HG03354 (cell line): ENCODE results near the gene GFER.
"Not testable (repeated sequence)": the region's sequence is repeated elsewhere in the genome, so short reads cannot be mapped to it uniquely, and the experiment has no call there.

ENCODE experiments used
- ATAC-seq: cut with Tn5 transposase; IDR thresholded peaks from one replicate; pipeline ENCODE4 v1.9.1; 2021; ENCODE audit warnings: mild to moderate bottlenecking; ENCODE audit not compliant: unreplicated experiment, poor library complexity, severe bottlenecking

GFER gene

DNA sequence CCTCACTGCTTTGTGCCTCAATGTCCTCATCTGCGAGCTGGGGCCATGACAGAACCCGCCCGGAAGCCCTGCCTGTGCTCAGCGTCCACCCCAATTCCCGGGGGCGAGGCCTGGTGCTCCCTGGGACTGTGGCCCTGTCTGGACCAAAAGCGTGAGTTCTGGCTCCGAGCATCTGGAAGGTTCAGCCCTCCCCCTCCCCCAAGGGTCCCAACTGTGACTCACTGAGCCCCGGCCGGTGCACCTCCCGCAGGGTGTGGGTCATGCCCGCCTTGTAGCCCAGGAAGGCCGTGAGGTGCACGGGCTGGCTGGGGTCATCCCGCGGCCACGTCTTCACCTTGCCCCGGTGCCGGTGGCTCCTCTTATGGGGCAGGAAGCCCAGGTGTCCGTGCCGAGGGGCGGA lies 30.3 kb upstream of the GFER start:
- ATAC-seq: no peak

DNA sequence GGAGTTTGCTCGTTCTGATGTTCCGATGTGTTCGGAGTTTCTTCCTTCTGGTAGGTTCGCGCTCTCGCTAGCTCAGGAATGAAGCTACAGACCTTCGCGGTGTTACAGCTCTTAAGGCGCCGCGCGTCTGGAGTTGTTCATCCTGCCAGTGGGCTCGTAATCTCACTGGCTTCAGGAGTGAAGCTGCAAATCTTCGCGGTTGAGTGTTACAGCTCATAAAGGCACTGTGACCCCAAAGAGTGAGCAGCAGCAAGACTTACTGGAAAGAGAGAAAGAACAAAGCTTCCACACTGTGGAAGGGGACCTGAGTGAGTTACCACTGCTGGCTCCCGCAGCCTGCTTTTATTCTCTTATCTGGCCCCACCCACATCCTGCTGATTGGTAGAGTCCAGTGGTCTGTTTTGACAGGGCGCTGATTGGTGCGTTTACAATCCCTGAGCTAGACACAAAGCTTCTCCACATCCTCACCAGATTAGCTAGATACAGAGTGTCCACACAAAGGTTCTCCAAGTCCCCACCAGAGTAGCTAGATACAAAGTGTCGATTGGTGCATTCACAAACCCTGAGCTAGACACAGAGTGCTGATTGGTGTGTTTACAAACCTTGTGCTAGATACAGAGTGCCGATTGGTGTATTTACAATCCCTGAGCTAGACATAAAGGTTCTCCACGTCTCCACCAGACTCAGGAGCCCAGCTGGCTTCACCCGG lies 26.4 kb upstream of the GFER start:
- ATAC-seq: not testable (repeated sequence)

GRCh38 chr16:1958143-1958491 lies 25.9 kb upstream of the GFER start:
- ATAC-seq: not testable (repeated sequence)

DNA sequence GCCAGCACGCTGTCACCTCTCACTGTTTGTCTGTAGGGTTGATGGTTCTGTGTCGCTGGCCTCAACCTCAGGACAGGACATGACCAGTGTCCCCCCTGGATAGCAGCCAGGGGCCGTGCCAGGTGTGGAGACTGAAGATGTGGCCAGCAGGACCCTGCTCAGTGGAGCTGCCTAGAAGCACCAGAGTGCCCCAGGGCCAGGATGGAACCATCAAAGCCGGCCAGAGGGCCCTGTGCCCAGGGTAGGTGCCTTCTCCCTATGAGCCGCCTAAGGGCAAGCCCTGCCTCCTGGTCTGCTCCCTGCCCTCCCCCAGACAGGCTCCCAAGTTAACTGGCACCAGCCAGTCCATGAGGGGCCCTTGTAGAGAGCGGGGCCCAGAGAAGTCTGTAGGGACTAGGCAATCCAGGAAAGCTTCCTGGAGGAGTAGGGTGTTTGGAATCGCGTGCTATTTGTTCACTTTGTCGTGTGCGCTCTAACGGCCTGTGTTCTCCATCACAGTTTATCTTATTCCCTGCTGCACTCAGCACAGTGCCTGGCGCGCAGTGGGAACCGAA lies 25.2 kb upstream of the GFER start:
- peak; percentile 15 for ATAC-seq

DNA sequence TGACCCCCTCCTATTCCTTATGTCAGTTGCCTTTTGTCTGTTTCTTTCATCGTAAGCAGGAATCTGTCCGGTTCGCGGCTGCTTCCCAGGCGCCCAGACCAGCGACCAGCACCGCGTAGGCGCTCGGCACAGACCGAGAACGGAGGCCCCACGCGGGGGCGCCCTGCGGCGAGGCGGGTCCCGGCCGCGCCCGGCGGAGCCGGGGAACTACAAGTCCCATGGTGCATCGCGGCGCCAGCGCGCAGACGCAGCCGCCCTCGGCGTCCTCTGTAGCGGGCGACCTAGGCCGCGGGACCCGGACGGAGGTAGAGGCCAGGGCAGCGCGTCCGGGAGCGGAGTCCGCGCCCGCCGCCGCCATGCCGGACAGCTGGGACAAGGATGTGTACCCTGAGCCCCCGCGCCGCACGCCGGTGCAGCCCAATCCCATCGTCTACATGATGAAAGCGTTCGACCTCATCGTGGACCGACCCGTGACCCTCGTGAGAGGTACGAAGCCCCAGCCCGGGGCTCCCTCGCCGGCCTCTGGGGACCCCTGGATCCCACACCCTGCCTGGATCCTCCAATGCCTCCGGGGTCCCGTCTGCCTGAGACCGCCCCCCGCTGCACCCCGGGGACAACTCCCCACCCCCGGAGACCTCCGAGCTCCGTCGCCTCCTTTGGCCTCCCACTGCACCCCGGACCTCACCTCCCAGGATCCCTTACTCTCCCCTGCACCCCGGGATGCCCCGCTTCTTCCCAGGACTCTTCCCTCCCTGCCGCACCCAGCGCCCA lies 24.5 kb upstream of the GFER start, which contains the start of gene NDUFB10:
NDUFB10 (plus strand) TSS at position 270 of the 771 bp plus-strand sequence; CDS start at position 357, 87 bp downstream.
- peak; percentile 80 for ATAC-seq

- no peak for ATAC-seq
These were observed 23.0 kb upstream of the GFER start for GRCh38 chr16:1960665-1961630.

DNA sequence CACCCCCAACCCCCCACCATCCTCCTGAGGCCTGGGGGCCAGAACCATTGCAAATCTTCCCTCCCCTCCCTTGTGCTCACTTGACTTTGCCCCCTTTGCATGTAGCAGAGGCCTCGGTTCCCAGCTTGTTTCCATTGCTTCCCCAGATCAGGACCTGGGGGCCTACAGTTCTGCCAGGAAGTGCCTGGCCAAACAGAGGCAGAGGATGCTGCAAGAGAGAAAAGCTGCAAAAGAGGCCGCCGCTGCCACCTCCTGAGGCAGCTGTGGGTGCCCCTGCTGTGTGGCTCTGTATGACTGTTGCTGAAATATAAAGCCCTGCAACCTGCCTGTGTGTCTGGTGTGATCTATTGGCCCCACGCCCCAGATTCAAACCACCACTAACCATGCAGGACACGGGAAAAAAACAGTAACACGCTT lies 22.3 kb upstream of the GFER start:
- ATAC-seq: no peak

DNA sequence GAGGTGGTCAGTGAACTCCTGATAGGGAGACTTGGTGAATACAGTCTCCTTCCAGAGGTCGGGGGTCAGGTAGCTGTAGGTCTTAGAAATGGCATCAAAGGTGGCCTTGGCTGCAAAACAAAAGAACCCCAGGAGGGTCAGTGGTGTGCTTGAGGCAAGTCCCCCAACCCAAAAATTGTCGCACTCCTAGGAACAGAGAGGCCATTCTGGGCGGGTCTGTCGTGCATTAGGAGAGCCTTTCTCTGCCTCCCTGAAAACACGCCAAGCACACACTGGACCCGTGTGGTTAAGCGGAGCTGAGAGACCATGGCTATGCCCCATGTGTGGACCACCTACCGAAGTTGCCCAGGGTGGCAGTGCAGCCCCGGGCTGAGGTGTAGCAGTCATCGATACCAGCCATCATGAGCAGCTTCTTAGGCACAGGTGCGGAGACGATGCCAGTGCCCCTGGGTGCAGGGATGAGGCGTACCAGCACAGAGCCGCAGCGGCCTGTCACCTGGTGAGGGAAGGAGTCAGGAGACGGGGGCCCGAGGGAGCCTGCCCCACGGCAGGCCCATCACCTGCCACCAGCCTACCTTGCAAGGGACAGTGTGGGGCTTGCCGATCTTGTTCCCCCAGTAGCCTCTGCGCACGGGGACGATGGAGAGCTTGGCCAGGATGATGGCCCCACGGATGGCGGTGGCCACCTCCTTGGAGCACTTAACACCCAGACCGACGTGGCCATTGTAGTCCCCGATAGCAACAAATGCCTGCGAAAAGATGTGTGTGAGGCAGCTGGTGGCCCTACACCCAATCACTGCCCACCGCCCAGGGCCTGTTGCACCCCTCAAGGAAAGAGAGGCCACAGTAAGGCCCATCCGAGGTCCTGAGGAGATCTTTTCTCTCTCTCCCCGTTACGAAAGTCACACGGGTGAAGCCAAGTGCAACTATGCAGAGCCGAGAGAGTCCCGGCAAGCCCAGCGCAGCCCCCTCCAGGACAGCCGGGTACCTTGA lies 21.5 kb upstream of the GFER start:
- not testable (repeated sequence) for ATAC-seq

DNA sequence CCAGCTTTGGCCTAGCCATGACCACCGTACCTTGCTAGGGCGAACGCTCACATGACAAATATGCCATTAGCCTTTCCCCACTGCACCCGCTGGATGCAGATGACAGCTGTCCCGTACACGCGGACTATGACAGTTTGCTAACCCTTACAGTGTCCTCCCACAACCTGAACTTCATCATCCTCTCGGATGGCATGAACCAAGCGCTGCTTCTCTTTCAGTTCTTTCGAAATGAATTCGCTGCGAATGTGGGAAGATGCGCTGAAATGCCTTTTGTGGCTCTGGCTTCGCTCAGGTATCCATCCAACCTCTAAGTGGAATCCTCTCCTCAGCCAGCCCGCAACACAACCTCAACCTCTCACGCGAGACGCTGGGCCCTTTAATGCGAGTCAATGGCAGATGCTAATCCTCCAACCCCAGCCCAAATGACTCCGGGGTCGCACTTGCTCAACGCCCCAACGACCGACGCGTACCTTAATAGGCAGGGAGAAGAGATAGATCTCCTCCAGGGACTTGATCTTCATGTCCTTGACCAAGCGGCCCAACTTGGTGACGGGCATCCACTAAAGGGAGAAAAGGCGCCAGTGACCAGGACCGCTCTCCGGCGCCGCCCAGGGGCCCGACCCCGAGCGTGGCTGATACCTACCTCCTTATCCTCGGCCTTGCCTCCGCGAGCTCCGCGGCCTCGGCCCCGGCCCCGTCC lies 20.0 kb upstream of the GFER start:
- peak; percentile 10 for ATAC-seq

DNA sequence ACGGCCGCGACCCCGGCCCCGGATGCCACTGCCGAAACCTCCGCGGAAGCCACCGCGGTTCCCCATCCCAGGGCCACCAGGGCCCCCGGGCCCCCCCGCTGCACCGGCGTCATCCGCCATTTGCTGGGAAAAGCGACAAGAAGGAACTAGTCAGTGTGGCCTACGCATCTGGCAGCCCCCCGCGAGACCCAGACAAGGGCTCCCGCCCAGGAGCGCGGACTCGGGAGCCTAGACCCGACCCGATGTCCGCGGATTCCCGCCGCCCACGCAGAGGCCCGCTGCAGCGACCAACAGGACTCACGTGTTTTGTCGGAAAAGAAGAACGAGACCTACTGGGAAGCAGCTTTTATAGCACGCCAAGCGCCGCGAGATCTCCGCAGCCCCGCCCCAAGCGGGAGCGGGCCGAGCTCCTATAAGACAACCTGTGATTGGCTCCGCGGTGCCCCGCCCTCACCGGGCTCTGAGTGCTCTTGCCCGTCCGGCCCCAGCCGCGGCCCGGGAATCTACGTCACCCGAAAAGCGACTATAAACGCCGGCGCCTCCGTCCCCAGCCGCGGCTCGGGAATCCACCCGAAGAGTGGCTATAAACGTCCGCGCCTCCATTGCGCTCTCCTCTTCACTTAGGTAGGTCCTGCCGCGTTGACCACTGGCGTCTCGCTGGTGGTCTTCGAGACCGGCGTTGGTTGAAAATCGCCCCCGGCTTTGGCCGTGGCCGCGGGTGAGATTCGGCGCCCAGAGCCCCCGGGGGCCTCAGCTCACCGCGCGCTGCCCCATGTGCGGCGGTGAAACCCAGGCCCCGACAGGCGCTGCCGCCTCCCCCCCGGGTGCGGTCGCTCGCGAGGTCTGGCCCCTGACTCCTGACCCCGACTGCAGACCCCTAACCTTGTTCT lies 19.2 kb upstream of the GFER start, which contains the start of gene RPS2:
RPS2 (minus strand) TSS at position 321 of the 890 bp plus-strand sequence; CDS start at position 120, 201 bp downstream.
- peak; percentile 89 for ATAC-seq

DNA sequence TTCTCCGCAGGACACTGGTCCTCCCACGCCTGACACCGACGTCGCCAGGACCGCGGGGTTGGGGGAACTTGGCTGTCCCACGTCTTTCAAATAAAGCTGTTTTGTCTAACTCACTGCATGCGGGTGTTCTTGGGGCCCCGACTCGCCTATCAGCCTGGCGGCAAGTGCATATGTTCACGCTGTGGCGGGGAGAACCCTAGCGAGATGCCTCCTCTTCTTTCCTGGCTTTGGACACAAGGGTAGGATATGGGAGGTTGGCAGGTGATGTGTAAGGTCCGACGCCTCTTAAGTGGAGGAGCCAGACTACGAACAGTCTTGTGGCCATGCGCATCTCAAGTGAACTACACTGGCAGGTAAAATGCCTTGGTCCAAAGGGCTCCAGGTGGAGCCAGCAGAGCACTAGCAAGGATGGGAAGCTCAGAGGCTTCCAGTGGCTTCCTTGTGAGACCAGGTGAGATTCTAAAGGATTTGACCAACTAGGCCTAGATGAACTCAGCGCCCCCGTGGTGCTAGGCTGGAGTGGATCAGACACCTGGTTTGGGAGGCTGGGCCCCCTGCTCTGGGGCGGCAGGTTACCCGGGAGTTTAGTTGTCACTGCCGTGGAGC lies 18.5 kb upstream of the GFER start:
- ATAC-seq: no peak

DNA sequence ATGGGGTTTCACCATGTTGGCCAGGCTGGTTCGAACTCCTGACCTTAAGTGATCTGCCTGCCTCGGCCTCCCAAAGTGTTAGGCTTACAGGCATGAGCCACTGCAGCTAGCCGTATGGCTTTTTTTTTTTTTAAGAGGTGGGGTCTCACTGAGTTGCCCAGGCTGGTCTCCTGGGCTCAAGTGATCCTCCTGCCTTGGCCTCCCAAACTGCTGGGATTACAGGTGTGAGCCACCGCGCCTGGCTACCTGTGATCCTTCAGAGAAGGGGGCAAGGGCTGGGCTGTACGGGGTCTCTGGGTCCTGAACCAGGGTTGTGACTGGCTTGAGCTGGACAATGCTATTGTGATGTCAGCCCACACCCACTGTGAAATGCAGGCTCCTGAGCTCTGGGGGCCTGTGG lies 17.5 kb upstream of the GFER start, which contains the start of gene RNF151:
RNF151 (plus strand) TSS at position 397 of the 400 bp plus-strand sequence. CDS start 26 bp downstream, outside the sequence.
- no peak for ATAC-seq

DNA sequence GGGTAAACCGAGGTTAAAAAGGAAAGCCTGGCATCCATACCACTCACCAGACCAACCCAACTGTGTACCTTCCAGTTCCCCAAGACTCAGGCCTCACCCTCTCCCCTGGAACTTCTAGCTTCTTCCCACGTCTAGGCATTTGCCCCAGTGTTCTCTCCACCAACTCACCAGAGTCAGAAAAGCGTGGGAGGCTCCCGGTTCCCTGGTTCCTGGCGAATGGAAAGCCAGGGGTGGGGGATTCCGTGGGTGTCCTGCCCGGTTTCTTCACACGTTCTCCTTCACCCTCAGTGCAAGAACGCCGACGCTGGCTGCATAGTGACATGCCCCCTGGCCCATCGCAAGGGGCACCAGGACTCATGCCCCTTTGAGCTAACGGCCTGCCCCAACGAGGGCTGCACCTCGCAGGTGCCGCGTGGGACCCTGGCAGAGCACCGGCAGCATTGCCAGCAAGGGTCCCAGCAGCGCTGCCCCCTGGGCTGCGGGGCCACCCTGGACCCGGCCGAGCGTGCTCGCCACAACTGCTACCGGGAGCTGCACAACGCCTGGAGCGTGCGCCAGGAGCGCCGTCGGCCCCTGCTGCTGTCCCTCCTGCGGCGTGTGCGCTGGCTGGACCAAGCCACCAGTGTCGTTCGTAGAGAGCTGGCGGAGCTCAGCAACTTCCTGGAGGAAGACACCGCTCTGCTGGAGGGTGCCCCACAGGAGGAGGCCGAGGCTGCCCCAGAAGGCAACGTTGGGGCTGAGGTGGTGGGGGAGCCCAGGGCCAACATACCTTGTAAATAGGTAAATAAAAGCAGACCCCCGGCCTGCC lies 15.6 kb upstream of the GFER start:
- no peak for ATAC-seq

DNA sequence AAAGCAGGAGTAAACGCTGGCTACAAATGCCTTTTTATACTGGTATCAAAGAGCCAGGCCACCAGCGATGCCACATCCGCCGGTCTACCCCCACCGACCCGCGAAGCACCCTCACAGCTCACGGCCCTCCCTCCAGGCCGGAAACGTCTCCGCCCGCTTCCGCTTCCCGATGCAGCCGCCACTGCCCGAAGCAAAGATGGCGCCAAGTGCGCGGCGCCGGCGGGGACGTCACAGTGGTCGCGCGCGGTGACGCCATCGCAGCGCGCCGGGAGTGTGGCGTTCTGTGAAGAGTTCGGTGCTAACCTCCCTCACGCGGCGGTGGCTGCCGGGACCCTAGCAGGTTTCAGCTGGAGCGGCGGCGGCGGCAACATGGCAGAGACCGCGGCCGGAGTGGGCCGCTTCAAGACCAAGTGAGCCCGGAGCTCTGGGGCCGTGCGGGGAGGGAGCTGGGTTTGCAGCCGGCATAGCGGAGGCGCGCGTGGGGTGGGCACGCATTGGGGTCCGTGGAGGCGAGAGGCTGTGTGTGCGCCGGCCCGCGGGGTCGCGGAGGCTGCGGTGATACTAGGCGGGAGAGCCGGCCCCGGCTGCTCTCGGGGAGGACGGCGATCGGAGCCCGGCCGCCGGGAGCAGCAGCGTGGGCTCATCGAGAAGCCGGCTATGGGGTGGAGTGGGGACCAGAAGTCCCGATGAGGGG lies 12.1 kb upstream of the GFER start, which contains the start of gene TBL3:
TBL3 (plus strand) TSS at position 258 of the 694 bp plus-strand sequence; CDS start at position 370, 112 bp downstream.
- peak; percentile 82 for ATAC-seq

DNA sequence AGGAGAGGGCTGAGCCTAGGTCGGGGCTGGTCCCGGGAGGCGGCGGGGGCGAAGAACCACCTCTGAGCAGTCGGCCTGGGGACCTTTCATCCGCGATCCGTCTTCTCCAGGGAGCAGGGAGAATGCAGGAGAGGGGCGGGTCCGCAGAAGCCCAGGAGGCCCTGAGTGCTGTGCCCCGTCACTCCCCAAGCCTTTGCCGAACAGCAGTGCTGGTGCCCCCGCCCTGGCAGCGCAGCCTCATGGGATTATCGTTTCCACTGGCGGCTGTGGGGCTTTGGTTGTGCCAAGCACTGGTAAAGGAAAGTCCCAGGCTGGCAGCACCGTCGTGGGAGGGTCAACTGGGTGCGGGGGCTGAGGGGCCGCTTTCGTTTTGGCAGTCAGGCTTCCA lies 11.5 kb upstream of the GFER start:
- ATAC-seq: peak; percentile 17
